GM23248 (cell line): Measurements from ENCODE around the gene AHI1. TPM values are rescaled to one million over a fixed set of nuclear protein-coding genes. Genes with fewer than 3 reads are reported as not detected.

Experiments used
- DNase-seq: peaks from one replicate; pipeline ENCODE4 v3.0.0-alpha.2; 2015
- H2AFZ ChIP-seq: fragments of 200-600 bp; sonication (generic); 2 replicates; pipeline ENCODE4 v1.6.1; 2016; ENCODE audit warnings: antibody characterized with exemption
- H3F3A ChIP-seq: fragments of 200-600 bp; sonication (generic); 2 replicates; pipeline ENCODE4 v1.6.1; 2016; ENCODE audit warnings: mild to moderate bottlenecking, antibody characterized with exemption, mixed run types; ENCODE audit not compliant: insufficient read depth
- H3K27ac ChIP-seq: fragments of 200-600 bp; sonication (generic); 2 replicates; pipeline ENCODE4 v1.5.1; 2016; ENCODE audit warnings: mild to moderate bottlenecking
- H3K27me3 ChIP-seq: fragments of 200-600 bp; sonication (generic); replicated peaks from 2 replicates; pipeline ENCODE4 v1.6.1; 2016; ENCODE audit warnings: mild to moderate bottlenecking; ENCODE audit not compliant: insufficient read depth
- H3K36me3 ChIP-seq: fragments of 200-600 bp; sonication (generic); 2 replicates; pipeline ENCODE4 v1.6.1; 2016; ENCODE audit warnings: low read depth, mild to moderate bottlenecking
- H3K4me1 ChIP-seq: fragments of 200-600 bp; sonication (generic); 2 replicates; pipeline ENCODE4 v1.6.1; 2016; ENCODE audit warnings: mild to moderate bottlenecking; ENCODE audit not compliant: insufficient read depth
- H3K4me2 ChIP-seq: fragments of 200-600 bp; sonication (generic); one replicate; pipeline ENCODE4 v1.6.1; 2016; ENCODE audit warnings: mild to moderate bottlenecking; ENCODE audit not compliant: unreplicated experiment
- H3K4me3 ChIP-seq: fragments of 200-600 bp; sonication (generic); 2 replicates; pipeline ENCODE4 v1.5.1; 2016; ENCODE audit warnings: mild to moderate bottlenecking
- H3K79me2 ChIP-seq: fragments of 200-600 bp; sonication (generic); 2 replicates; pipeline ENCODE4 v1.6.1; 2016; ENCODE audit warnings: mild to moderate bottlenecking; ENCODE audit not compliant: insufficient read depth
- H3K9ac ChIP-seq: fragments of 200-600 bp; sonication (generic); 2 replicates; pipeline ENCODE4 v1.6.1; 2016; ENCODE audit warnings: mild to moderate bottlenecking
- H3K9me2 ChIP-seq: fragments of 200-600 bp; sonication (generic); 2 replicates; pipeline ENCODE4 v1.6.1; 2016; ENCODE audit warnings: mixed run types, mild to moderate bottlenecking, moderate library complexity; ENCODE audit not compliant: insufficient read depth
- H3K9me3 ChIP-seq: fragments of 200-600 bp; sonication (generic); one replicate; pipeline ENCODE4 v1.6.1; 2017; ENCODE audit warnings: low read depth
- H4K20me1 ChIP-seq: fragments of 200-600 bp; sonication (generic); 2 replicates; pipeline ENCODE4 v1.6.0; 2016; ENCODE audit not compliant: insufficient read depth
- EZH2 ChIP-seq: fragments of 200-600 bp; sonication (generic); IDR thresholded peaks from 2 replicates; pipeline ENCODE4 v1.6.1; 2018; ENCODE audit warnings: antibody characterized with exemption, mild to moderate bottlenecking; ENCODE audit not compliant: insufficient read depth, poor library complexity, severe bottlenecking
- EZH2phosphoT487 ChIP-seq: fragments of 200-600 bp; sonication (generic); IDR thresholded peaks from 2 replicates; pipeline ENCODE4 v1.6.1; 2018; ENCODE audit warnings: antibody characterized with exemption, moderate library complexity, mild to moderate bottlenecking, low read depth; ENCODE audit not compliant: insufficient read depth
- WGBS, 2 experiments: methylation state at CpG; one replicate each; pipeline ENCODE4 v1.1.6; 2015 to 2017; ENCODE audit warnings: low lambda C conversion rate in 2 of 2, low coverage in 1 of 2; ENCODE audit errors: missing lambda C conversion rate in 2 of 2; 5-methylcytosine and 5-hydroxymethylcytosine counted together
- in situ Hi-C: fragments of 300-500 bp; cut with MboI; formaldehyde crosslinking; loops from 2 replicates; pipeline ENCODE4 v1.15.0; 2020
- polyA plus RNA-seq: library from polyadenylated mRNA; unstranded; fragments of >200 nt; fragmentation: Nextera tagmentation; extraction: Ambion mirVana; gene quantifications from 2 replicates; pipeline ENCODE4 v1.2.1, GENCODE V29; 2016
- total RNA-seq: library from RNA; depleted of rRNA; stranded (reverse); fragments of >200 nt; shearing (Covaris generic); gene quantifications from 2 replicates; pipeline ENCODE4 v1.2.3, GENCODE V29; 2014

AHI1 gene
- total and polyA plus RNA-seq, 2 experiments from 2014 or later, result 11.1 to 25.9 TPM

DNA sequence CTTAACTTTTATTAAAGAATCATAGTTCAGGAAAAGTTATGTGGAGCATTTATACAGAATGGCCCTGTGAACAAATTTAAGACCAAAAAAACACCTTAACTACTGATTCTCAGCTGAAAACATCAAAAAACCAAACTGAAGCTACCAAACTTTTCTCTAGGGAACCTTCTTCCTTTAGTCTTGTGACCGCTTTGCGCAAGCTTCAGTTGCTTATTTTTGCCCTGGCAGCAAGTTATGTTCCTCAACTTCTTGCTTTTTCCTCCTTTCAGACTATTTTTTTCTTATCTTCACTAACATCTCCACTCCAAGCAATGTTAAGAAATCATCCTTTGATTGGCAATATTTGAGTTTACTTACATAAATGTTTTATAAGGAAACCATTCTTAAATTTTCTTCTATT, 216.3 kb downstream of the AHI1 start:
- H4K20me1 ChIP-seq, result no peaks in the 10 kb centered on the region
- H3F3A ChIP-seq, result no peaks in the 10 kb centered on the region
- no peak overlapping the region for H3K4me3 ChIP-seq
- no peaks in the 10 kb centered on the region for H3K4me1 ChIP-seq
- H3K27ac ChIP-seq, result no peak overlapping the region
- no peaks in the 10 kb centered on the region for H3K27me3 ChIP-seq
- DNase-seq, result no peak
- no peak overlapping the region for H3K4me2 ChIP-seq
- no peaks in the 10 kb centered on the region for H3K9me2 ChIP-seq
- 100% methylated on average over 2 of the region's 2 CpGs for WGBS, 2 experiments
- H3K9ac ChIP-seq, result no peak overlapping the region
- TF ChIP-seq EZH2phosphoT487, result no peak
- no peak for TF ChIP-seq EZH2
- no peaks in the 10 kb centered on the region for H3K79me2 ChIP-seq
- in situ Hi-C loops, result no loop called here
- H3K9me3 ChIP-seq, result no peaks in the 10 kb centered on the region
- no peak overlapping the region for H2AFZ ChIP-seq
- H3K36me3 ChIP-seq, result no peaks in the 10 kb centered on the region

DNA sequence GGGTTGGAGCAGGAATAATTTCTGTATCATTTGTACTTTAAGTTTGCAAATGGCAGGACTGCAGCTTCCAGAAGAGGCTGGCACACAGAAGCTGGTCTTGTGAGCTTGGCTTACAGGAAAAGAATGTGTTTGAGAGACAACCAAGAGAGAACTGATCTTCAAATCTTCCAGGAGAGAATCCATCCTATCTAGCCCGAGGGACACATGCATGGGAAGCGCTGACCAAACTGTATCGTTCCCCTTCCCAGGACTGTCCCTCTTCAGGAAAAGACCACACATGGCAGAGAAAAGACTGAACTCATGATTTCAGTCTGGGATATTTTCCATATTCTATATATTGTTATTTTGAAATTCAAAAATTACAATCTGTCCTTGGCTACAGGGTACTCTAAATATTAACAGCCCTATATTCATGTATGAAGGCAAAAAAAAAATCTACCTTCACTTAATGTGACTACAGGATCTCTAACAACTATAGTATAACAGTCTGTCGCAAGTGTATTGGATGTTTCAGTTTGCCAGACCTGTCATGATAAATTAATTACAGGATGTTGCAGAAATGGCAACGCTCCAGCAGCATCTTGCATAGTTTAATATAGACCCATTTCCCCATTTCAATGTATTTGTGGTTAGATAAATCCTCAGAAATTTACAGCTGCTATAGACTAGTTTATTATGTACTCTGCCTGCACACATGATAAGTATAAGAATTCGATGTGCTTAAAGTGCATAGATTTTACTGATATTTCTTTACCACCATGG, 217.0 kb downstream of the AHI1 start:
- Histone ChIP-seq H3K36me3 (no peaks in the 10 kb centered on the region), H3K9me3 (no peaks in the 10 kb centered on the region), H3K9ac (no peak overlapping the region), H3K4me3 (no peak overlapping the region), H3K27ac (no peak overlapping the region), H3K4me2 (no peak overlapping the region), H3F3A (no peaks in the 10 kb centered on the region), H3K4me1 (no peaks in the 10 kb centered on the region), H4K20me1 (no peaks in the 10 kb centered on the region), H3K9me2 (no peaks in the 10 kb centered on the region), H3K27me3 (no peaks in the 10 kb centered on the region), H3K79me2 (no peaks in the 10 kb centered on the region), H2AFZ (no peak overlapping the region)
- TF ChIP-seq EZH2 (no peak), EZH2phosphoT487 (no peak)
- in situ Hi-C loops, result no loop called here
- WGBS, 2 experiments, result 22 to 24% methylated on average over 6 of the region's 6 CpGs
- DNase-seq, result peak; percentile 25

DNA sequence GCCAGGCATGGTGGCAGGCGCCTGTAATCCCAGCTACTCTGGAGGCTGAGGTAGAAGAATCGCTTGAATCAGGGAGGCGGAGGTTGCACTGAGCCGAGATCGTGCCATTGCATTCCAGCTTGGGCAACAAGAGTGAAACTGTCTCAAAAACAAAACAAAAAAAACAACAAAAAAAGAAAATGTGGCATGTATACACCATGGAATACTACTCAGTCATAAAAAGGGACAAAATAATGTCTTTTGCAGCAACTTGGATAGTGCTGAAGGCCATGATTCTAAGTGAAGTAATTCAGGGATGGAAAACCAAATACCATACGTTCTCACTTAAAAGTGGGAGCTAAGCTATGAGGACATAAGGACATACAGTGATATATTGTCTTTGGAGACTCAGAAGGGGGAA, 220.1 kb downstream of the AHI1 start:
- WGBS, 2 experiments, result 76 to 83% methylated on average over 6 of the region's 6 CpGs
- no peak overlapping the region for H3K27ac ChIP-seq
- no peaks in the 10 kb centered on the region for H3K9me3 ChIP-seq

DNA sequence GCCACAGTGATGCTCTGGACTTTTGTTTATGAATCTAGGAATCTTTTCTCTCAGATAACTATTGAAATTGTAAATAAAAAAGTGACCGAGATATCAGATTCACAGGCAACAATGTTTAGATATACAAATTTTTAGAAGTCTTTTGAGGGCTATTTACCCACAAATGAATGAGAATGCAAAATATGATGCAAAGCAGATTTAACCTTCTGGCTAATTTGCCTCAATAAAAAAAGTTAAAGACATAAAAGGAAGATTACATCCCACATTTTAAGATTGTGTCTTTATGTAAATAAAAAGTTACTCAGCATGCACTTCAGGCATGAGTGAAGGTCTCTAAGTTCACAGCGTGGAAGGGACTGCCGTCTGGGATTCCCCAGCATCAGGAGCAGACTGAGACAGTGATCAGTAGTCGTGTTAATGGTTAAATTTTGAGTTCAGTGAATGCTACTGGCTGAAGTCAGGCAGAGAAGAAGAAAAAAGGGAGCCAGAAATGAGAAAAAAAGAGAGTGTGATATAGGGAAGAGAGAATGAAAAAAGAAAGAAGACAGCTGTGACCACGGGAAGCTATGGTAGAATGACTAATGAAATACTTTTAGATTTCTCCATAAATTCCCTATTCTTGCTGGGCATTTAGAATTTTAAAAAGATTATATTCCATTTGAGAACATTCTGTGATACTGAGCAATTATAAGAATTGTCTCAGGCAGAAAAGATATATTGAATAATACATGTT, 222.8 kb downstream of the AHI1 start:
- H3K4me3 ChIP-seq, result no peak overlapping the region
- H3K9me2 ChIP-seq, result 0 out of 2 replicates have a peak, but pooled peaks cover 2% of the 10 kb centered on the region
- 0 out of 2 replicates have a peak overlapping the region, but pooled peaks have one; percentile 11 for H2AFZ ChIP-seq
- no peaks in the 10 kb centered on the region for H3K4me1 ChIP-seq
- no peak overlapping the region for H3K9ac ChIP-seq
- no peaks in the 10 kb centered on the region for H3F3A ChIP-seq
- no peaks in the 10 kb centered on the region for H3K36me3 ChIP-seq
- no peaks in the 10 kb centered on the region for H3K9me3 ChIP-seq
- no peak for TF ChIP-seq EZH2
- TF ChIP-seq EZH2phosphoT487, result no peak
- WGBS, 2 experiments, result 52 to 55% methylated on average over 5 of the region's 5 CpGs
- no peaks in the 10 kb centered on the region for H4K20me1 ChIP-seq
- no peak overlapping the region for H3K27ac ChIP-seq
- no peaks in the 10 kb centered on the region for H3K27me3 ChIP-seq
- DNase-seq, result no peak
- in situ Hi-C loops, result no loop called here
- H3K4me2 ChIP-seq, result no peak overlapping the region
- no peaks in the 10 kb centered on the region for H3K79me2 ChIP-seq

More for the DNA sequence above, 220.1 kb downstream of the AHI1 start:
- H3K79me2 ChIP-seq, result no peaks in the 10 kb centered on the region
- H3K4me2 ChIP-seq, result no peak overlapping the region
- H4K20me1 ChIP-seq, result no peaks in the 10 kb centered on the region
- 0 out of 2 replicates have a peak, but pooled peaks cover 2% of the 10 kb centered on the region for H3K9me2 ChIP-seq
- H3K36me3 ChIP-seq, result no peaks in the 10 kb centered on the region
- no peak overlapping the region for H3K4me3 ChIP-seq
- DNase-seq, result no peak
- H3K4me1 ChIP-seq, result no peaks in the 10 kb centered on the region
- H2AFZ ChIP-seq, result no peak overlapping the region
- H3K27me3 ChIP-seq, result no peaks in the 10 kb centered on the region
- in situ Hi-C loops, result no loop called here
- TF ChIP-seq EZH2 (no peak), EZH2phosphoT487 (no peak)
- no peak overlapping the region for H3K9ac ChIP-seq
- H3F3A ChIP-seq, result no peaks in the 10 kb centered on the region
